Measurements from ENCODE around the gene ATG14. TPM values are rescaled to one million over a fixed set of nuclear protein-coding genes. Genes with fewer than 3 reads are reported as not detected.

ATG14 gene
- total RNA-seq, 6 donors from 2014 or later = 7.6 to 29.3 (median 11.1) TPM

- 62 to 68% methylated on average over 1 of the region's 1 CpG for WGBS, 2 donors
- no peak for TF ChIP-seq POLR2AphosphoS5 (IDR thresholded peaks at IDR 0.05)
- TF ChIP-seq EP300 (IDR thresholded peaks at IDR 0.05) = no peak
- TF ChIP-seq CTCF (IDR thresholded peaks at IDR 0.05) = no peak
- no peak for TF ChIP-seq POLR2A (IDR thresholded peaks at IDR 0.05)
- ATAC-seq (ENCODE audit: low FRiP score in 2 of 2) = no peak
Observed at GRCh38 chr14:55327179-55327578, 84.5 kb downstream of the ATG14 start.

GRCh38 chr14:55324812-55325211, 86.8 kb downstream of the ATG14 start:
- Histone ChIP-seq H3K9me3 (no peaks in the 10 kb centered on the region), H3K27ac (no peak overlapping the region), H3K36me3 (no peaks in the 10 kb centered on the region), H3K27me3 (no peaks in the 10 kb centered on the region), H3K4me1 (peaks cover 0 to 12% (median 0%) of the 10 kb centered on the region in 4 donors), H3K4me3 (no peak overlapping the region)
- ATAC-seq (ENCODE audit: low FRiP score in 2 of 2) = no peak
- no peak for DNase-seq
- TF ChIP-seq POLR2AphosphoS5 (IDR thresholded peaks at IDR 0.05) = no peak
- no peak for TF ChIP-seq POLR2A (IDR thresholded peaks at IDR 0.05)
- TF ChIP-seq EP300 (IDR thresholded peaks at IDR 0.05) = no peak
- WGBS, 2 donors = 96 to 100% methylated on average over 2 of the region's 2 CpGs

More at GRCh38 chr14:55327179-55327578, 84.5 kb downstream of the ATG14 start:
- no peak for DNase-seq
- Histone ChIP-seq H3K36me3 (no peaks in the 10 kb centered on the region), H3K4me3 (no peak overlapping the region), H3K9me3 (no peaks in the 10 kb centered on the region), H3K4me1 (peaks cover 0 to 12% (median 1%) of the 10 kb centered on the region in 4 donors), H3K27ac (no peak overlapping the region), H3K27me3 (no peaks in the 10 kb centered on the region)

GRCh38 chr14:55323910-55324309, 87.7 kb downstream of the ATG14 start:
- peaks cover 0 to 11% (median 0%) of the 10 kb centered on the region in 4 donors for H3K4me1 ChIP-seq
- no peaks in the 10 kb centered on the region for H3K27me3 ChIP-seq
- no peak for DNase-seq
- ATAC-seq (ENCODE audit: low FRiP score in 2 of 2) = no peak
- TF ChIP-seq EP300 (IDR thresholded peaks at IDR 0.05) = no peak
- TF ChIP-seq CTCF (IDR thresholded peaks at IDR 0.05) = no peak
- no peak for TF ChIP-seq POLR2AphosphoS5 (IDR thresholded peaks at IDR 0.05)
- TF ChIP-seq POLR2A (IDR thresholded peaks at IDR 0.05) = no peak
- H3K9me3 ChIP-seq = no peaks in the 10 kb centered on the region
- no peak overlapping the region for H3K27ac ChIP-seq
- no peak overlapping the region for H3K4me3 ChIP-seq
- H3K36me3 ChIP-seq = no peaks in the 10 kb centered on the region

GRCh38 chr14:55318694-55319093, 92.9 kb downstream of the ATG14 start:
- no peak for ATAC-seq (ENCODE audit: low FRiP score in 2 of 2)
- DNase-seq = no peak
- H3K4me3 ChIP-seq = no peak overlapping the region
- no peak overlapping the region for H3K27ac ChIP-seq
- H3K36me3 ChIP-seq = peaks cover 0 to 11% (median 0%) of the 10 kb centered on the region in 4 donors
- TF ChIP-seq EP300 (IDR thresholded peaks at IDR 0.05) (no peak), CTCF (IDR thresholded peaks at IDR 0.05) (no peak), POLR2AphosphoS5 (IDR thresholded peaks at IDR 0.05) (no peak), POLR2A (IDR thresholded peaks at IDR 0.05) (no peak)
- no peaks in the 10 kb centered on the region for H3K4me1 ChIP-seq
- no peaks in the 10 kb centered on the region for H3K9me3 ChIP-seq
- H3K27me3 ChIP-seq = no peaks in the 10 kb centered on the region
- 96 to 100% methylated on average over 1 of the region's 1 CpG for WGBS, 2 donors

GRCh38 chr14:55317542-55318306, 93.9 kb downstream of the ATG14 start:
- WGBS, 2 donors = 58 to 81% methylated on average over 3 of the region's 3 CpGs
- no peak for ATAC-seq (ENCODE audit: low FRiP score in 2 of 2)
- H3K27ac ChIP-seq = no peak overlapping the region

More at GRCh38 chr14:55317542-55318306, 93.9 kb downstream of the ATG14 start:
- H3K4me1 ChIP-seq = no peaks in the 10 kb centered on the region
- H3K4me3 ChIP-seq = no peak overlapping the region
- TF ChIP-seq POLR2A (IDR thresholded peaks at IDR 0.05) (no peak), POLR2AphosphoS5 (IDR thresholded peaks at IDR 0.05) (no peak), EP300 (IDR thresholded peaks at IDR 0.05) (no peak), CTCF (IDR thresholded peaks at IDR 0.05) (no peak)
- H3K36me3 ChIP-seq = peaks cover 0 to 11% (median 0%) of the 10 kb centered on the region in 4 donors
- H3K27me3 ChIP-seq = no peaks in the 10 kb centered on the region
- DNase-seq = no peak
- H3K9me3 ChIP-seq = peaks cover under 1 to 7% (median 2%) of the 10 kb centered on the region in 4 donors
